ENCODE measurements around the gene KIF5A. TPM values are rescaled to one million over a fixed set of nuclear protein-coding genes. Genes with fewer than 3 reads are reported as not detected.

Gene KIF5A
- polyA plus RNA-seq, 3 donors = 0.01 TPM; not detected in 2

GRCh38 chr12:57626111-57626920 lies 76.5 kb downstream of the KIF5A start:
- intact Hi-C loops (cut with micrococcal nuclease) = loop anchor here in 1 of 2 donors (10.0 kb wide), 1 partner anchor 152 kb away; the partner anchor contains the start of gene ARHGAP9
- Mint-ChIP-seq H3K36me3 (peaks cover under 1 to 2% of the 10 kb centered on the region in 2 donors), H3K27ac (no peak overlapping the region), H3K4me3 (peak overlapping the region in 1 of 2 donors; percentile 73), H3K9me3 (peaks cover 0 to 13% (median under 1%) of the 10 kb centered on the region in 7 donors), H3K4me1 (peaks cover 17% of the 10 kb centered on the region), H3K27me3 (ENCODE audit: low read depth in 3 of 3) (peaks cover 91 to 99% (median 96%) of the 10 kb centered on the region in 3 donors)
- H3K4me1 ChIP-seq (ENCODE audit: control insufficient read depth in 1 of 2, insufficient read depth in 2 of 2, low read length in 2 of 2) = peaks cover 14 to 17% of the 10 kb centered on the region in 2 donors
- H3K9me3 ChIP-seq (replicated peaks in 1 of 2; ENCODE audit: control insufficient read depth in 1 of 2, insufficient read depth in 1 of 2, low read length in 2 of 2) = peaks cover 2 to 29% of the 10 kb centered on the region in 2 donors
- H3K79me2 ChIP-seq (ENCODE audit: insufficient read depth, low read length) = no peaks in the 10 kb centered on the region
- no peak for DNase-seq
- H3K27ac ChIP-seq (ENCODE audit: low read depth in 1 of 2, low read length in 2 of 2) = no peak overlapping the region
- WGBS (ENCODE audit: insufficient coverage) = 53% methylated on average over 9 of the region's 13 CpGs
- peaks cover 63 to 100% of the 10 kb centered on the region in 2 donors for H3K27me3 ChIP-seq (ENCODE audit: control insufficient read depth in 2 of 2, insufficient read depth in 2 of 2, low read length in 2 of 2)
- no peak overlapping the region for H3K9ac ChIP-seq (ENCODE audit: insufficient read depth, low read length, poor library complexity, severe bottlenecking)
- no peaks in the 10 kb centered on the region for H4K20me1 ChIP-seq (ENCODE audit: insufficient read depth, low read length)
- H2AFZ ChIP-seq (ENCODE audit: insufficient read depth, low read depth, low read length, poor library complexity, severe bottlenecking) = no peak overlapping the region
- TF ChIP-seq, protein P1, sequence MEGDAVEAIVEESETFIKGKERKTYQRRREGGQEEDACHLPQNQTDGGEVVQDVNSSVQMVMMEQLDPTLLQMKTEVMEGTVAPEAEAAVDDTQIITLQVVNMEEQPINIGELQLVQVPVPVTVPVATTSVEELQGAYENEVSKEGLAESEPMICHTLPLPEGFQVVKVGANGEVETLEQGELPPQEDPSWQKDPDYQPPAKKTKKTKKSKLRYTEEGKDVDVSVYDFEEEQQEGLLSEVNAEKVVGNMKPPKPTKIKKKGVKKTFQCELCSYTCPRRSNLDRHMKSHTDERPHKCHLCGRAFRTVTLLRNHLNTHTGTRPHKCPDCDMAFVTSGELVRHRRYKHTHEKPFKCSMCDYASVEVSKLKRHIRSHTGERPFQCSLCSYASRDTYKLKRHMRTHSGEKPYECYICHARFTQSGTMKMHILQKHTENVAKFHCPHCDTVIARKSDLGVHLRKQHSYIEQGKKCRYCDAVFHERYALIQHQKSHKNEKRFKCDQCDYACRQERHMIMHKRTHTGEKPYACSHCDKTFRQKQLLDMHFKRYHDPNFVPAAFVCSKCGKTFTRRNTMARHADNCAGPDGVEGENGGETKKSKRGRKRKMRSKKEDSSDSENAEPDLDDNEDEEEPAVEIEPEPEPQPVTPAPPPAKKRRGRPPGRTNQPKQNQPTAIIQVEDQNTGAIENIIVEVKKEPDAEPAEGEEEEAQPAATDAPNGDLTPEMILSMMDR (IDR thresholded peaks at IDR 0.05) = no peak
- no peak overlapping the region for H3K4me2 ChIP-seq (replicated peaks; ENCODE audit: extremely low read depth, low read length, poor library complexity, severe bottlenecking)
- no peak overlapping the region for H3K4me3 ChIP-seq (replicated peaks in 1 of 3; ENCODE audit: low read depth in 2 of 3, low read length in 3 of 3)
- no peaks in the 10 kb centered on the region for H3K36me3 ChIP-seq (replicated peaks in 1 of 2; ENCODE audit: control insufficient read depth in 1 of 2, insufficient read depth in 2 of 2, low read length in 2 of 2)

DNA sequence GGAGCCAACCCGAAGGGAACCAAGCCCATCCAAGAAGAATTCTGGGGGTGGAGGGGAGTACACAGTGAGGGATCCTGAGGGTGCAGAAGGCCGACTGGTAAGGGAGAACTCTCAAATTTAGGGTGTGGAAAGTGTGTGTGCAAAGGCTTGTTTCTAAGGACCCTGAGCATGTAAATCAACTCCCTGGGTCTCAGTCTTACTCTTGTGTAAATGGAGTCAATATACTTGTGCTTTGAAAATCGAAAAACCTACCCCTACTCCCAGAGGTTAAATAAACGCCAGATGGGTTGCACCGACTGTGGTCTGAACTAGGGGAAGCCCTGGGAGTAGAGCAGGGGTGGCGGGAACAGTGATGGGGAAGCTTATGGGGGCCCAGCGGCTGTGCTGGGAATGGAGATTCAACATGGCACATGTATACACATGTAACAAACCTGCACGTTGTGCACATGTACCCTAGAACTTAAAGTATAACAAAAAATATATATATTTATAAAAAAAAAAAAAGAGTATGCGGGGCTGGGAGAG lies 77.1 kb downstream of the KIF5A start:
- DNase-seq = no peak
- intact Hi-C loops (cut with micrococcal nuclease) = loop anchor here in 1 of 2 donors (10.0 kb wide), 1 partner anchor 152 kb away; the partner anchor contains the start of gene ARHGAP9

More for the DNA sequence above, 77.1 kb downstream of the KIF5A start:
- Histone ChIP-seq H3K27ac (ENCODE audit: low read depth in 1 of 2, low read length in 2 of 2) (no peak overlapping the region), H3K36me3 (replicated peaks in 1 of 2; ENCODE audit: control insufficient read depth in 1 of 2, insufficient read depth in 2 of 2, low read length in 2 of 2) (no peaks in the 10 kb centered on the region), H3K4me3 (replicated peaks in 1 of 3; ENCODE audit: low read depth in 2 of 3, low read length in 3 of 3) (no peak overlapping the region), H4K20me1 (ENCODE audit: insufficient read depth, low read length) (no peaks in the 10 kb centered on the region), H3K9me3 (replicated peaks in 1 of 2; ENCODE audit: control insufficient read depth in 1 of 2, insufficient read depth in 1 of 2, low read length in 2 of 2) (peaks cover 0 to 34% of the 10 kb centered on the region in 2 donors), H3K4me1 (ENCODE audit: control insufficient read depth in 1 of 2, insufficient read depth in 2 of 2, low read length in 2 of 2) (peaks cover 8 to 13% of the 10 kb centered on the region in 2 donors), H3K4me2 (replicated peaks; ENCODE audit: extremely low read depth, low read length, poor library complexity, severe bottlenecking) (no peak overlapping the region), H3K79me2 (ENCODE audit: insufficient read depth, low read length) (no peaks in the 10 kb centered on the region), H3K27me3 (ENCODE audit: control insufficient read depth in 2 of 2, insufficient read depth in 2 of 2, low read length in 2 of 2) (peaks cover 62 to 100% of the 10 kb centered on the region in 2 donors), H3K9ac (ENCODE audit: insufficient read depth, low read length, poor library complexity, severe bottlenecking) (no peak overlapping the region), H2AFZ (ENCODE audit: insufficient read depth, low read depth, low read length, poor library complexity, severe bottlenecking) (no peak overlapping the region)
- TF ChIP-seq, protein P1 (IDR thresholded peaks at IDR 0.05) = no peak
- Mint-ChIP-seq H3K36me3 (peaks cover 1 to 4% of the 10 kb centered on the region in 2 donors), H3K27ac (no peak overlapping the region), H3K27me3 (ENCODE audit: low read depth in 3 of 3) (peaks cover 91 to 99% (median 96%) of the 10 kb centered on the region in 3 donors), H3K4me3 (peak overlapping the region in 1 of 2 donors; percentile 82), H3K4me1 (peaks cover 10% of the 10 kb centered on the region), H3K9me3 (peaks cover 0 to 9% (median 2%) of the 10 kb centered on the region in 7 donors)
- WGBS (ENCODE audit: insufficient coverage) = 30% methylated on average over 2 of the region's 9 CpGs

Measured in CD14-positive monocyte (primary cell).